ENCODE measurements around the gene C1QTNF8. TPM values are rescaled to one million over a fixed set of nuclear protein-coding genes. Genes with fewer than 3 reads are reported as not detected.

Gene C1QTNF8
- total RNA-seq, 2 donors from 2014 or later, result 0.34 TPM; not detected in 1

DNA sequence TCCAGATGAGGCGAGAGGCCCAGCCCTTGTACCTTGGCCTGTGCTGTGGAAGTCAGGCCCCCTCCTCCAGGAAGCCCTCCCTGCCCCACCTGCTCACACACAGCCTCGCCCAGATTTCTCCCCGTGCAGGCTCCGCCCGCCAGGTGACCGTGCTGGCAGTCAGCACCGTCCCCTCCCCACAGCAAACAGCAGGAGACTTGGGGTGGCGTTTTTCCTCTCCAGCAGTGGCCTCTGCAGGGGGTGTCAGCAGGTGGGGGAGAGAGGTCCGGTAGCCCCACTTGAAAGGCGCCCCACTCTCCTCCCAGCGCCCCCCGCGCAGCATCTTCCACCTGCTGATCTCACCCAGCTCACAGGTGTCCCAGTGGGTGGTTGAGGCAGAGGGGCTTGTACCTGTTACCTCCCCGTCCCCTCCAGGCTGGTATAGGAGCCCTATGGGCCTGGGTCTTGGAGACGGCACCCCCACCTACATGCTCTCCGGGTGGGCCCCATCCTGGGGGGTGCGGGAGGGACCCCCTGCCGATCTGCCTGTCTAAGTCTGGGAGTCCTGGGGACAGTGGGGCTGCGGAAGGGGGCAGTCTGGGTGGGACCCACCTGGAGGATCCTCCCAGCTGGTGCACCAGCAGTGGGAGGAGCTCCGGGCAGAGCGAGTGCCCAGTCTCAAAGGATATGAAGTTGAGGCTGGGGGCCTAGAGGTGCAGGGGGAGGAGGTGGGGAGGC, 4.2 kb upstream of the C1QTNF8 start:
- intact Hi-C loops (cut with DNase I), result loop anchor here (2.0 kb wide), 1 partner anchor 283 kb away; no protein-coding TSS in a partner anchor
- TF ChIP-seq CTCF (IDR thresholded peaks at IDR 0.05), result no peak
- TF ChIP-seq POLR2A (IDR thresholded peaks at IDR 0.05), result no peak
- TF ChIP-seq POLR2AphosphoS5 (IDR thresholded peaks at IDR 0.05), result no peak
- no peaks in the 10 kb centered on the region for H3K36me3 ChIP-seq
- H3K9me3 ChIP-seq, result no peaks in the 10 kb centered on the region
- WGBS, result 63% methylated on average over 21 of the region's 21 CpGs
- no peak for DNase-seq (ENCODE audit: low spot score)
- peaks cover 6% of the 10 kb centered on the region for H3K27me3 ChIP-seq (replicated peaks; ENCODE audit: insufficient read depth)
- no peak overlapping the region for H3K27ac ChIP-seq
- no peaks in the 10 kb centered on the region for H3K4me1 ChIP-seq (replicated peaks)
- no peak overlapping the region for H3K4me3 ChIP-seq

GRCh38 chr16:1099189-1100083, 3.4 kb upstream of the C1QTNF8 start:
- H3K4me1 ChIP-seq (replicated peaks), result no peaks in the 10 kb centered on the region
- WGBS, result 65% methylated on average over 28 of the region's 35 CpGs
- H3K9me3 ChIP-seq, result no peaks in the 10 kb centered on the region
- no peak for TF ChIP-seq POLR2AphosphoS5 (IDR thresholded peaks at IDR 0.05)
- TF ChIP-seq POLR2A (IDR thresholded peaks at IDR 0.05), result no peak
- no peak for TF ChIP-seq CTCF (IDR thresholded peaks at IDR 0.05)
- intact Hi-C loops (cut with DNase I), result loop anchor here (2.0 kb wide), 1 partner anchor 283 kb away; no protein-coding TSS in a partner anchor
- DNase-seq (ENCODE audit: low spot score), result no peak
- no peak overlapping the region for H3K27ac ChIP-seq
- no peak overlapping the region for H3K4me3 ChIP-seq
- H3K36me3 ChIP-seq, result no peaks in the 10 kb centered on the region
- peaks cover 6% of the 10 kb centered on the region for H3K27me3 ChIP-seq (replicated peaks; ENCODE audit: insufficient read depth)

- TF ChIP-seq POLR2A (IDR thresholded peaks at IDR 0.05), result no peak
- TF ChIP-seq CTCF (IDR thresholded peaks at IDR 0.05), result no peak
- no peak for TF ChIP-seq POLR2AphosphoS5 (IDR thresholded peaks at IDR 0.05)
- Histone ChIP-seq H3K36me3 (no peaks in the 10 kb centered on the region), H3K27me3 (replicated peaks; ENCODE audit: insufficient read depth) (peaks cover 6% of the 10 kb centered on the region), H3K9me3 (no peaks in the 10 kb centered on the region), H3K27ac (no peak overlapping the region), H3K4me3 (no peak overlapping the region), H3K4me1 (replicated peaks) (no peaks in the 10 kb centered on the region)
- no peak for DNase-seq (ENCODE audit: low spot score)
- WGBS, result 55% methylated on average over 31 of the region's 34 CpGs
- intact Hi-C loops (cut with DNase I), result no loop called here
Measured at GRCh38 chr16:1098266-1098991, 2.4 kb upstream of the C1QTNF8 start.

DNA sequence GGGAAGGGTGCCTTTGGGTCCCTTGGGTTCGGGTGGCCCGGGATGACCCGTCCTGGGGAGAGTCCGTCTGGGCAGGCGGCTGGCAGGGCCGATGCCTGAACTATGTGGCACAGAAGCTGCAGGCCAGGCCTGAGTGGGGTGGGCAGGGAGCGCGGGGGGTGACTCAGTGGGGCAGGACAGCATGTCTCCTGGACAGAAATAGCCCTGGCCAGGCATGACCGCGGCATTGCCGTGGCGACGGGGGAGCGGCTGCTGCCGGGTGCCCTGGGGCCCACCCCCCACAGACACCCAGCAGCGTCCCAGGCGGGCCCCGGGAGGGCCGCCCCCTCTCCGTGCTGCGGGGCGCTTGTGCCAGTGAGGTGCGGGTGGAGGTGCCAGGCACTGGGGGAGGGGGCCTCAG, 1.8 kb upstream of the C1QTNF8 start:
- H3K27ac ChIP-seq, result no peak overlapping the region
- intact Hi-C loops (cut with DNase I), result no loop called here
- no peak for TF ChIP-seq POLR2A (IDR thresholded peaks at IDR 0.05)
- TF ChIP-seq CTCF (IDR thresholded peaks at IDR 0.05), result no peak
- no peaks in the 10 kb centered on the region for H3K9me3 ChIP-seq
- DNase-seq (ENCODE audit: low spot score), result no peak
- H3K36me3 ChIP-seq, result no peaks in the 10 kb centered on the region
- H3K4me3 ChIP-seq, result no peak overlapping the region
- WGBS, result 74% methylated on average over 6 of the region's 23 CpGs
- peaks cover 6% of the 10 kb centered on the region for H3K27me3 ChIP-seq (replicated peaks; ENCODE audit: insufficient read depth)
- H3K4me1 ChIP-seq (replicated peaks), result no peaks in the 10 kb centered on the region

Measured in prostate gland (tissue), 2 donors.